A673 (cell line): Measurements from ENCODE around the gene ZNF214. TPM values are rescaled to one million over a fixed set of nuclear protein-coding genes. Genes with fewer than 3 reads are reported as not detected.
"Not testable (repeated sequence)": the region's sequence is repeated elsewhere in the genome, so short reads cannot be mapped to it uniquely, and the experiment has no call there.

ENCODE experiments used
- BruUV-seq: library from RNA; stranded (reverse); fragments of 400-500 nt; replicated peaks from 2 replicates; lab custom pipeline; 2021; lab: Mats Ljungman, UMichigan
- CTCF ChIA-PET: fragments of 300-600 bp; sonication (Branson Sonifier 250); formaldehyde crosslinking; loops from one replicate; lab custom pipeline; 2022; ENCODE audit warnings: antibody characterized with exemption; lab: Charles Lee
- POLR2A ChIA-PET: fragments of 300-600 bp; sonication (Branson Sonifier 250); formaldehyde crosslinking; loops from one replicate; lab custom pipeline; 2022; ENCODE audit warnings: antibody characterized with exemption; ENCODE audit not compliant: low non-redundant PET; lab: Charles Lee
- DNase-seq: peaks from one replicate; pipeline ENCODE4 v3.0.0-alpha.2; 2015; ENCODE audit warnings: low spot score
- H3K27ac ChIP-seq: fragments of 200-600 bp; sonication (generic); 2 replicates; pipeline ENCODE4 v1.5.1; 2016; ENCODE audit warnings: mixed run types, low read depth, mild to moderate bottlenecking, mixed read lengths, antibody characterized with exemption, low read length; ENCODE audit not compliant: poor library complexity, severe bottlenecking
- H3K27me3 ChIP-seq: fragments of 200-600 bp; sonication (generic); replicated peaks from 2 replicates; pipeline ENCODE4 v1.6.1; 2017; ENCODE audit warnings: mixed run types, low read depth, mild to moderate bottlenecking, mixed read lengths, antibody characterized with exemption, low read length; ENCODE audit not compliant: insufficient read depth, poor library complexity
- H3K36me3 ChIP-seq: fragments of 200-600 bp; sonication (generic); 2 replicates; pipeline ENCODE4 v1.6.1; 2016; ENCODE audit warnings: mixed run types, mild to moderate bottlenecking, mixed read lengths, antibody characterized with exemption, low read length; ENCODE audit not compliant: insufficient read depth, poor library complexity, severe bottlenecking
- H3K4me1 ChIP-seq: fragments of 200-600 bp; sonication (generic); 2 replicates; pipeline ENCODE4 v1.6.1; 2017; ENCODE audit warnings: mixed run types, mild to moderate bottlenecking, mixed read lengths, antibody characterized with exemption, low read length; ENCODE audit not compliant: insufficient read depth, poor library complexity, severe bottlenecking
- H3K4me3 ChIP-seq: fragments of 200-600 bp; sonication (generic); 2 replicates; pipeline ENCODE4 v1.5.1; 2016; ENCODE audit warnings: low read depth, mixed run types, mild to moderate bottlenecking, mixed read lengths, low read length; ENCODE audit not compliant: poor library complexity, severe bottlenecking
- H3K9me3 ChIP-seq: fragments of 200-600 bp; sonication (generic); 2 replicates; pipeline ENCODE4 v1.6.1; 2016; ENCODE audit warnings: mixed run types, low read depth, mild to moderate bottlenecking, mixed read lengths, antibody characterized with exemption, low read length; ENCODE audit not compliant: poor library complexity, severe bottlenecking
- EZH2 ChIP-seq: fragments of 200-600 bp; sonication (generic); IDR thresholded peaks from 2 replicates; pipeline ENCODE4 v1.6.1; 2017; ENCODE audit warnings: borderline replicate concordance, low read depth, mild to moderate bottlenecking, mixed read lengths, antibody characterized with exemption, low read length; ENCODE audit not compliant: poor library complexity, severe bottlenecking
- intact Hi-C: fragments of 100-400 bp; cut with micrococcal nuclease; formaldehyde crosslinking; loops from one replicate; pipeline ENCODE4 v1.10.0; 2022; ENCODE audit not compliant: unreplicated experiment
- total RNA-seq: library from RNA; stranded (reverse); gene quantifications from 2 replicates; pipeline ENCODE4 v1.2.3, GENCODE V29; 2021
- TF ChIP-seq, protein P1 (sequence below): fragments of 300-800, 200-600 bp; sonication (generic); conservative IDR thresholded peaks from 2 replicates; pipeline ENCODE4 v1.5.1; 2017; ENCODE audit warnings: low read depth, mild to moderate bottlenecking, antibody characterized with exemption, low read length, moderate library complexity, mixed read lengths

ZNF214 gene
- total RNA-seq, 1 experiment from 2014 or later: 0.17 TPM

DNA sequence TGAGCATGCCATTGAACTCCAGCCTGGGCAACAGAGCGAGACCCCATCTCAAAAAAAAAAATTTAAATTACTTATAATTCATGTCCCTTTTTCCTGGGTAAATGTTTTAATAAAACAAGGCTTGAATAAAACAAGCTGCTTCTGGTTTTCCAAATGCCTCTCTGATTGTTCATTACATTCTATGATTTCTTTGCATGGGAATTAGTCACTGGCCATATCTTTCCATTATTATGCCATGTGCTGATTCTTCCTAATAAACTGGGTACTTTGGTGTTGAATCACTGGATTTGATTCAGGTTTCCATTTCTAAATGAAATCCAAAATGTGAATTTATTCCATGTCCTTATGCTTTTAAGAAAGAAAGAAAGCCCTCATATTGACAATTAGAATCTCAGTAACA, 51.3 kb downstream of the ZNF214 start:
- intact Hi-C loops: no loop called here
- Histone ChIP-seq H3K4me1 (no peaks in the 10 kb centered on the region), H3K9me3 (no peaks in the 10 kb centered on the region), H3K4me3 (no peak overlapping the region), H3K27ac (no peak overlapping the region), H3K36me3 (no peaks in the 10 kb centered on the region), H3K27me3 (no peaks in the 10 kb centered on the region)
- no TSS peak for BruUV-seq
- TF ChIP-seq EZH2: no peak
- TF ChIP-seq, protein P1, sequence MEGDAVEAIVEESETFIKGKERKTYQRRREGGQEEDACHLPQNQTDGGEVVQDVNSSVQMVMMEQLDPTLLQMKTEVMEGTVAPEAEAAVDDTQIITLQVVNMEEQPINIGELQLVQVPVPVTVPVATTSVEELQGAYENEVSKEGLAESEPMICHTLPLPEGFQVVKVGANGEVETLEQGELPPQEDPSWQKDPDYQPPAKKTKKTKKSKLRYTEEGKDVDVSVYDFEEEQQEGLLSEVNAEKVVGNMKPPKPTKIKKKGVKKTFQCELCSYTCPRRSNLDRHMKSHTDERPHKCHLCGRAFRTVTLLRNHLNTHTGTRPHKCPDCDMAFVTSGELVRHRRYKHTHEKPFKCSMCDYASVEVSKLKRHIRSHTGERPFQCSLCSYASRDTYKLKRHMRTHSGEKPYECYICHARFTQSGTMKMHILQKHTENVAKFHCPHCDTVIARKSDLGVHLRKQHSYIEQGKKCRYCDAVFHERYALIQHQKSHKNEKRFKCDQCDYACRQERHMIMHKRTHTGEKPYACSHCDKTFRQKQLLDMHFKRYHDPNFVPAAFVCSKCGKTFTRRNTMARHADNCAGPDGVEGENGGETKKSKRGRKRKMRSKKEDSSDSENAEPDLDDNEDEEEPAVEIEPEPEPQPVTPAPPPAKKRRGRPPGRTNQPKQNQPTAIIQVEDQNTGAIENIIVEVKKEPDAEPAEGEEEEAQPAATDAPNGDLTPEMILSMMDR: no peak
- ChIA-PET POLR2A (no interaction called here), CTCF (no interaction called here)
- DNase-seq: no peak

DNA sequence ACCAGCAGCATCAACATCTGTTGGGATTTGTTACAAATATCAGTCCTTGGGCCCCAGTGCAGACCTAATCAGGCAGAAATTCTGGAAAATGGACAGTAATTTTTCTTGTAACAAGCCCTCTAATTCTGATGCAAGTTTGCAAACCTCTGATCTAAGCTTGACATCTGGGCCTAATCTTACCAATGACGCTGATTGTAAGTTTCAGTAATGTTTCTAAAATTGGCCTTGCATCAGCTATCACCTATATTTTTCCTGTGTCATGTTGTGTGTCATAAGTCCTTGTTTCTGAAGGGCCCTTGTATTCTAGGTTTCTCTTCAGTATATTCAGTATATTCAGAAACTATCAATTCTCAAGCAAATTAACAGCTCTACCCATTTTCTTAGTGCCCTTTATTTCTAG, 57.5 kb downstream of the ZNF214 start:
- intact Hi-C loops: no loop called here
- no peaks in the 10 kb centered on the region for H3K4me1 ChIP-seq
- no peaks in the 10 kb centered on the region for H3K27me3 ChIP-seq
- TF ChIP-seq EZH2: no peak
- TF ChIP-seq, protein P1: no peak
- no peaks in the 10 kb centered on the region for H3K9me3 ChIP-seq
- no peaks in the 10 kb centered on the region for H3K36me3 ChIP-seq
- POLR2A ChIA-PET: no interaction called here
- H3K27ac ChIP-seq: no peak overlapping the region
- H3K4me3 ChIP-seq: no peak overlapping the region
- BruUV-seq: no TSS peak
- DNase-seq: no peak
- CTCF ChIA-PET: no interaction called here

DNA sequence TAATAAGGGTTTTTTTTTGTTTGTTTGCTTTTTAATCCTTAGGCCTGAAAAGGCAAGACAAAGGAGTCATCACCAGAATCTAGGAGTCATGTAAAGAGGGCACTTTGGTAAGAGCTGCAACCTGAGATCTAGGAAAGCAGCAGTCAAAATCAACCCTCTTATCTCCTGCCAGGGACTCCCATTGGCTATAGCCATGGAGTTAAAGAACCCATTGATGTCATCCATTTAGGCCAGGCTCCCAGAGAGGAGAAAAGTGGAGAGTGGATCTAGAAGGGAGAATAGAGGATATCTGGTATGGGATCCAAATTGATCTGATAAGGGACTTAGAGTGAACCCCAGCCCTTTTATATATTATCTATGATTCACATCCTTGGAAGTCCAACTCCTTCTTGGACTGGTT, 58.0 kb downstream of the ZNF214 start:
- H3K27ac ChIP-seq: no peak overlapping the region
- ChIA-PET CTCF (no interaction called here), POLR2A (no interaction called here)
- no peaks in the 10 kb centered on the region for H3K9me3 ChIP-seq
- H3K27me3 ChIP-seq: no peaks in the 10 kb centered on the region
- intact Hi-C loops: no loop called here
- no peak for DNase-seq
- no peak overlapping the region for H3K4me3 ChIP-seq
- BruUV-seq: no TSS peak
- H3K36me3 ChIP-seq: no peaks in the 10 kb centered on the region
- no peaks in the 10 kb centered on the region for H3K4me1 ChIP-seq
- TF ChIP-seq, protein P1: no peak
- TF ChIP-seq EZH2: no peak

DNA sequence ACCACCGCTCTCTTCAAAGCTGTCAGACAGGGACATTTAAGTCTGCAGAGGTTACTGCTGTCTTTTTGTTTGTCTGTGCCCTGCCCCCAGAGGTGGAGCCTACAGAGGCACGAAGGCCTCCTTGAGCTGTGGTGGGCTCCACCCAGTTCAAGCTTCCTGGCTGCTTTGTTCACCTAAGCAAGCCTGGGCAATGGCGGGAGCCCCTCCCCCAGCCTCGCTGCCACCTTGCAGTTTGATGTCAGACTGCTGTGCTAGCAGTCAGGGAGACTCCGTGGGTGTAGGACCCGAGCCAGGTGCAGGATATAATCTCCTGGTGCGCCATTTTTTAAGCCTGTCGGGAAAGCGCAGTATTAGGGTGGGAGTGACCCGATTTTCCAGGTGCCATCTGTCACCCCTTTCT, 65.9 kb downstream of the ZNF214 start:
- H3K27ac ChIP-seq, intact Hi-C loops, POLR2A ChIA-PET, CTCF ChIA-PET, BruUV-seq, DNase-seq, H3K27me3 ChIP-seq, H3K4me1 ChIP-seq, H3K36me3 ChIP-seq, H3K4me3 ChIP-seq, H3K9me3 ChIP-seq: not testable (repeated sequence)
